Gastrocnemius medialis (tissue), 4 donors: Measurements from ENCODE around the gene GABRD.

Source experiments
- CTCF ChIP-seq, 5 experiments: fragments of 450-650 bp in 3 of 5; fragments of 200-600 bp in 2 of 5; sonication (generic) in 2 of 5; IDR thresholded peaks in 4 of 5; conservative IDR thresholded peaks in 1 of 5; 1 replicate in 4 of 5; 2 replicates in 1 of 5; pipeline ENCODE4 v1.5.1; 2016 to 2019; ENCODE audit warnings: antibody characterized with exemption in 5 of 5, mild to moderate bottlenecking in 3 of 5, moderate library complexity in 3 of 5
- POLR2A ChIP-seq, 2 donors: fragments of 450-650 bp; IDR thresholded peaks; one replicate each; pipeline ENCODE4 v1.6.1; 2017; ENCODE audit warnings: antibody characterized with exemption in 2 of 2, mild to moderate bottlenecking in 2 of 2, moderate library complexity in 2 of 2

- TF ChIP-seq POLR2A (IDR thresholded peaks at IDR 0.05) (no peak), CTCF (IDR thresholded peaks at IDR 0.05 in 4 of 5, conservative IDR thresholded peaks at IDR 0.05 in 1 of 5) (no peak)
Observed at GRCh38 chr1:2045468-2046173, 26.5 kb downstream of the GABRD start.
